NCI-H2171 (cell line): ENCODE measurements around the gene CEP89.
"Not testable (repeated sequence)": the region's sequence is repeated elsewhere in the genome, so short reads cannot be mapped to it uniquely, and the experiment has no call there.

ENCODE experiments used
- DNase-seq: peaks from one replicate; lab custom pipeline; 2025; lab: John Stamatoyannopoulos, UW

CEP89 gene

DNA sequence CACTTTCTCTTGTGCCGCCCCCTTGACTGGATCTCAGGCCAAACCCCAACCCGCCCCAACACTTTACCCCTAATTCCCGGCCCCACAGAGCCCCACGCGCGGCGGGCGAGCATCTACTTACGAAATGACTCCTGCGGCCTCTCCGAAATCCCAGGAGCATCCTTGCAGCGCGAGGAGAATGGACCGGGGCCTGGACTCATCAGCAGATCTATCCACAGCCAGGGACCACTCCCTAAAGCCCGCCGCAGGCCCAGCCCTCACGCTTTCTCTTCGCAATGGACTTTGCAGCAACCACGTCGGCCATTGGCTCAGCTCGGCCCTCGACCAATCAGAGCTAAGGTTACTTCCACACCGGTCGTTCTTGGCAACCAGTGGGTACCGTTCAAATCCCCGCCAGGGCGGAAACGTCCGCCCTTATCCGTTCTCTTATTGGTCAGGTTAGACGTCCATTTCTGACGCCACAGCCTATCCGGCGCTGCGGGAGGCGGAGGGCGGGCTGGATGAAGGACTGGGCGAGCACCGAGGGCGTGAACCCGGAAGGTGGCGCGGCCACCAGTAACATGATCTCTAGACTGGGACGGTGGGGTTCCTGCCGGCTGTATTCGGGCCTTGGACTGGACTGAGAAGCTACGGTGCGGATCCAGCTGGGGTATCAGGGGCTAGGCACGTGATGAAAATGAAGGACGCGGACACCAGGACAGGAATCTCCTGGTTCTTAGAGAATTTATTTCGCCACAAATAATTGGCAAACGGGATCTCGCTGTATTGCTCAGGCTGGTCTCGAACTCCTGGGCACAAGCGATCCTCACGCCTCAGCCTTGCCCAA lies at the start of gene CEP89, which contains the start of gene FAAP24:
Gene CEP89, minus strand, starts transcription at position 244 of the 826 bp plus-strand sequence. Its CDS starts 84 bp downstream, at position 160.
Gene FAAP24, plus strand, starts transcription at position 528 of the 826 bp plus-strand sequence. CDS start 955 bp downstream, outside the sequence.
- DNase-seq = peak; percentile 98

DNA sequence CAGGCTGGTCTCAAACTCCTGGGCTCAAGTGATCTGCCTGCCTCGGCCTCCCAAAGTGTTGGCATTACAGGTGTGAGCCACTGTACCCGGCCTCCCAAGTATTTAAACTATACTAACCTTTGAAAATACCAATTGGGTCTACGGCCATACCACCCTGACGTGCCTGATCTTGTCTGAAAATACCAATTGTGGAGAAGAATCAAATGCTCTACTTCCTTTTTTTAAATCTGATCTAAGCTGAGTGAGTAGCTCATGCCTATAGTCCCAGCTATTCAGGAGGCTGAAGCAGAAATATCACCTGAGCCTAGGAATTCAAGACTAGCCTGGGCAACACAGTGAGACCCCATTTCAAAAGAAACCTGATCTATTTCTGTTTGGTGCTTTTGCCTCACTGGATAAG lies 39.1 kb upstream of the CEP89 start:
- not testable (repeated sequence) for DNase-seq

DNA sequence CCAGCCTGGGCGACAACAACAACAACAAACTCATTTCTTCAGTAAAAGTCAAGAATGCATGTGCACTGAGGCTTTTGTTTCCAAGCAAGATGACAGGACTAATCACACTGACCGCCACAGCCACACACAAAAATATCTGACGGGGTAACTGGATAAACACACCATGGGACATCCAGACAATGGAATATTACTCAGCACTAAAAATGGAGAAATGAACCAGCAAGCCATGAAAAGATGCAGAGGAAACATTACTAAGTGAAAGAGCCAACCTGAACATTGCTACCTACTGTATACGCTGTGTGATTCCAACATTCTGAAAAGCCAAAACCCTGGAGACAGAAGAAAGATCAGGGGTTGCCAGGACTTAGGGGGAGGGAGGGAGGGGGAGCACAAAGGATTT lies 37.0 kb upstream of the CEP89 start:
- no peak for DNase-seq

DNA sequence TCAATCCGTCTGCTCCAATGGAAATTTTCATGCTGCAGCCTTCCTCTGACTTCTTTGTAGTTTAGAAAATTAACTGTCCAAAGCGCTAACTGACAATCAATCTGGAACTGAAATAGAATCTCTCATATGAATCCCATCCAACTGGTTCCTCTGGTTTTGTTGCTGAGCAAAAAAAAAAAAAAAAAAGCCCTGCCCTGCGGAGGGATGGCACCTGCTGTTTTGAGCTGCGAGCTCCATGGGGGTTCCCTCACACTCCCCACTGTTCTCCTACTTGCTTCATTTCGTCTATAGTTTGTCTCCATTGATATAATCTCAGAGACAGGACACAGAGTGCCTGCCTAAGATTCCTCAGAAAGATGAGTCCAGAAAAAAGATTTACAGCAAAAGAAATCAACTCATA lies 33.7 kb upstream of the CEP89 start:
- DNase-seq = peak; percentile 11

DNA sequence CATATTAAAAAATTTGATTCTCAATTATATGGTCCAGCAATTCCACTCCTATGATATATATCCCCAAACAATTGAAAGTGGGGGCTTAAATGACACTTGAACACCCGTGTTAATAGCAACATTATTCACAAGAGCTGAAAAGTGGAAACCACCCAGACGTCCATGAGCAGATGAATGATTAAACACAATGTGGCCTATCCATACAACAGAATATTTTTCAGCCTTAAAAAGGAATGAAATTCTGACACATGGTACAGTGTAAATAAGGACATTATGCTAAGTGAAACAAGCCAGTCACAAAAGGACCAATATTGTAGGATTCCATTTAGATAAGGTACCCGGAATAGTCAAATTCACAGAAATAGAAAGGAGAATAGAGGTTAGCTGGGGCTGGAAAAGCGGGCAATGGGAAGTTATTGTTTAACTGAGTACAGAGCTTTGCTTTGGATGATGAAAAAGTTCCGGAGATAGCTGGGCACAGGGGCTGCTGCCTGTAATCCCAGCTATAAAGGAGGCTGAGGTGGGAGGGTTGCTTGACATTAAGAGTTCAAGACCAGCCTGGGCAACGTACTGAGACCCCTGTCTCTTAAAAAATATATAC lies 31.8 kb upstream of the CEP89 start:
- DNase-seq = not testable (repeated sequence)

DNA sequence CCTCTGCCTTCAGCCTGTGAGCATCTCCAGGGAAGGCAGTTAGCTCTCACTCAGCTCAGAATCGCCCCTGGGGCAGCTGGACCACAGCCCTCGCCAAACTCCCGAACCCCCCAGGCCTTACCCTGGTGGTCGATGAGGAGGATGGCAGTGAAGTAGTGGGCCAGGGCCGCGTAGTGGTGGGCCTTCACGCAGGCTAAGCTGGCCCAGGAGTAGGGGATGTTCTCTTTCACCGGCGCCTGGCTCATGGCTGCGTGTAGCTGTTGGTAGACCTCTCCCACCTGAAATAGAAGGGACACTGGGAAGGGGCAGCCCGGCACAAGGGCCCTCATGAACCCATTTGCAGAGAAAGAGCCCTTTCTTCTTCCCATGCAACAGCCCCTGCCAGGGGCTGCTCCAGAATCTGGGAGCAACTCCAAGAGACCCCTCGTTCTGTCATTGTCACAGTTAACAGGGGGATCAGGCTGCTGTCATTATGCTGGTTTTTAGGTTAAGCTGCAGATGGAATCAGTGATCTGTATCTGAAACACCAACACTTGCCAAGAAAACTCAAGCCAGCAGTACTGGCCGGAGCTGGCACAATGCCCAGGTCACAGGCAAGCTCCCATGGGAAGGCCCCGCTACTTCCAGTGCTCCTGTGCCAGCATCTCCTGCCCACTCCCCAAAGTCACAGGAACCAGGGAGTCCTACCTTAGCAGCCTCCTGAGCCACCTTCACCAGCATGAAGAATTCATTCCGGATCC lies 30.5 kb upstream of the CEP89 start:
- DNase-seq = not testable (repeated sequence)

DNA sequence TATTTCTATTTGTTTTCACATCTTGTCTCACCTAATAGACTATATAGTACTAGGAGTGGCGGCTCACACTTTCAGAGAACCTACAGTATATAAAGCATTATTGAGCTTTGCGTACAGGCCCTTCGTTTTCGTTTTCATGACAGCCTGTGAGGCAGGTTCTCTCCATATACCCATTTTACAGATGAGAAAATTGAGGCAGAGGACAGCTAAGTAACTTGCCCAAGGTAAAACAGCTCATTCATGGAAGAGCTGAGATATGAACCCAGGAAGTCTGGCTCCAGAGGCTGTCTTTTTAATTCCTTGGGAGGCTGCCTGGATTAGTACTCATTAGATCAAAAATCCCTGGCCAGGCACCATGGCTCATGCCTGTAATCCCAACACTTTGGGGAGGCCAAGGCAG lies 29.2 kb upstream of the CEP89 start:
- no peak for DNase-seq

DNA sequence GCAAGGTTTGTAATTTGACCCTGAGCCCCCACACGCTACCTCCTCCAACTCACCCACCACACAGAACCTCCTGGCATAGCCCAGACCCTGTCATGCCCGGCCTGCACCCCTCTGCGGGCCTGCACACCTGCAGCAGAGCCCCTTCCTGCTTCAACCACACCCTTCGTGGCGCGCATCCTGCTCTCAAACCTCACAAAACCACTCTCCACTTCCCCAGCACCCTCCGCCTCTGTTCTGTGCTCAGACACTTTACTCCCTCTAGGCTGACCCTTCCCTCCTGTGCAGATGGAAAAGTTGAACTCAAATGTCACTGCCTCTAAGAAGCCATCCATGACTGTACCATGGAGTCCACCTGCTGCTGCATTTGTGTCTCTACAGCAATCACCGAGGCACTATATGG lies 28.8 kb upstream of the CEP89 start:
- DNase-seq = no peak

DNA sequence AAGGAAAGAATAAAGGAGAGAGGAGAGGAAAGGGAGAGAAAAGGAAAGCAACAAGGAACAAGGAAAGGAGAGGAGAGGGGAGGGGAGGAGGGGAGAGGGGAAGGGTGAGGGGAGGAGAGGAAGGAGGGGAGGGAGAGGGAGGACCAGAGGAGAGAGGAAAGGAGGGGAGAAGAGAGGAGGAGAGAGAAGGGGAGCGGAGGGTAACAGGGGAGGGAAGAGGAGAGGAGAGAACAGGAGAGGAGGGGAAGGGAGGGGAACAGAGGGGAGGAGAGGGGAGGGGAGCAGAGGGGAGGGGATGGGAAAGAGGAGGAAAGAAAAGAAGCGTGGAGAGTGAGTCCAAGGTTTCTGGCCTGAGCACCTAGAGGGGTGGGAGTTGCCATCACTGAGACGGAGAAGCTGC lies 27.0 kb upstream of the CEP89 start:
- no peak for DNase-seq

DNA sequence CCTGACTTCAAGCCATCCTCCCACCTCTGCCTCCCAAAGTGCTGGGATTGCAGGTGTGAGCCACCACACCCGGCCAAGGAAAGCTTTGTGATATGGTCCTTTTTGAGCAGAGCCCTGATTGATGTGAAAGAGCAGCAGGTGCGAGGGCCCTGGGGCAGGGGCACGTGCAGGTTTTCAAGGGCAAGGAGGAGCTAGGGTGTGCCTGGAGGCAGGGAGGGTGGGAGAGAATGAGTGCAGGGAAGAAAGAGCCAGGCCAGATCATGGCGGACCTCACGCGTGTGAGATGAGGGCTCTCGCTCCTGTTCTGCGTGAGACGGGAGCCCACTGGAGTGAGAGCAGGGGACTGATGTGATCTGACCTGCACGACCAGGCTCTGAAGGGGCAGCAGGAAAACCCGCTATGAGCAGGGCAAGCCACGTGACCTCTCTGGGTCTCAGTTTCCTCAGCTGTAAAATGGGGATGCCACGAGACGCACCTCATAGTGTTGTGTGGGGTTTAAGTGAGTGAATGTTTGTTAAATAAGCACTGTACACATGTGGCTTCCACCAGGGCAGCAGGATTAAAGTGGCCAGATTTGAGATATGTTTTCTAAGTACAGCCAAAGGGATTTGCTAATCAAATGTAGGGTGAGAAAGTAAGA lies 26.1 kb upstream of the CEP89 start:
- DNase-seq = no peak

DNA sequence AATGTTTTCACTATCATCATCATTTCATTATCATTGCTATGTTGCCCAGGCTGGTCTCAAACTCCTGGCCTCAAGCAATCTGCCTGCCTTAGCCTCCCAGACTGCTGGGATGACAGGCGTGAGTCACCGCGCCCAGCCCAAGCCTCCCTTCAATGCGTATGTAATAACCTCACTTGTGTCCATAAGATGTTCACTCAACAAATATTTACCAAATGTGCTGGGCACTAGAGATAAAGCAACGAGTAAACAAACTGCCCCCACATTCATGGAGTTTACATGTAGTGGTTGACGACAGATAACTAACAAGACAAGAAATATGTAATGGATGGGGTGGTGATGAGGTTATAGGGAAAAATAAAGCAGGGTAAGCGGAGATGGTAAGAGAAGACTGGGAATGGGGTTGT lies 25.3 kb upstream of the CEP89 start:
- not testable (repeated sequence) for DNase-seq

DNA sequence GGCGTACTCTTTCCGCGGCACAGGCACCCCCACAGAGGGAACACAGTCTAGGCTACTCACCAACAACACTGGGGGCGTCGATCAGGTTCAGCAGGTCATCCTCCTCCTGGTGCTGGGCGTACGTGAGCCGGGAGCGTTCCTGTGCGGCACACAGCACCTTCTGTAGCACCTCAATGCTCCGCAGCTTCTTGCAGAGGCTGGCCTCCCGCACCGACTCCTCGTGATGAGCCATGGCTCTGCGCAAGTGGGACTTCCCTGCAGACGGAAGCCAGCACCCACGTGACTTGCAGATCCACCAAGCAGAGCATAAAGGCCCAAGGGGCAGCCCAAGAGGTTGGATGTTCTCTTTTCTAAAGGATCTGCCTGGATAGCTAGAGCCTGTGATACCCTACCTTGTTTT lies 24.2 kb upstream of the CEP89 start:
- DNase-seq = not testable (repeated sequence)

DNA sequence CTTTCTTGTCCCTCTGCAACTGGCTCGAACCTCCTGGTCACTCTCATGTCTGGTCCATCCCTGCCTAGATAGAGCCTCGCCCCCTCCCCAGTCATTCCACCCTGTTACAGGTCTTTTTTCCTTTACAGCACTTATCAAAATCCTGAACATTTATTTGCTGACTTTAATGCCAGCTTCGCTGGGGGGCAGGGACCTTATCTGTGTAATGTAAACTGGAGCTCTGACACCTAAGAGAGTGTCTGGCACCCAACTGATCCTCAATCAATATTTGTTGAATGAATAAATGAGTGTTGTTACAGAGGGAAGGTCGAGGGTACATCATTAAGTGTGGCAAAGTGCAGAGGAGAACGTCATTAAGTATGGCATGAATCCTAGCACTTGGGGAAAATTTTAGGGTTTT lies 17.0 kb upstream of the CEP89 start:
- no peak for DNase-seq

DNA sequence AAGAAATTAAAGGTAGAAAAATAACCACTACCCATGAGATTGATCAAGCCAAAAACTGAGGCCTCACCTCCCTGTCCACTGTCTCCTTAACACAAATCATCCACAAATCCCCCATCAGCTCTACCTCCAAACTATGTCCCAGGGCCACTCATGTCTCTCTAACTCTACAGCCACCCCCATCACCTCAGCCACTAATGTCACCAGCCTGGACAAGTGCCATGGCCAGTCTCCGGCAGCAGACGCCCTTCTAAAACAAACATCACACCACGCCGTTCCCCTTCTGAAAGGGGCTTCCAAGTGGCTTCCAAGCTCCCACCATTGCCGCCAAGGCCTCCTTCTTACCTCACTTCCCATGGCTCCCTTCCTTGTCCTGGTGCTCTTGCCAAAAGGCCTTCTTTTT lies 16.5 kb upstream of the CEP89 start:
- DNase-seq = not testable (repeated sequence)

DNA sequence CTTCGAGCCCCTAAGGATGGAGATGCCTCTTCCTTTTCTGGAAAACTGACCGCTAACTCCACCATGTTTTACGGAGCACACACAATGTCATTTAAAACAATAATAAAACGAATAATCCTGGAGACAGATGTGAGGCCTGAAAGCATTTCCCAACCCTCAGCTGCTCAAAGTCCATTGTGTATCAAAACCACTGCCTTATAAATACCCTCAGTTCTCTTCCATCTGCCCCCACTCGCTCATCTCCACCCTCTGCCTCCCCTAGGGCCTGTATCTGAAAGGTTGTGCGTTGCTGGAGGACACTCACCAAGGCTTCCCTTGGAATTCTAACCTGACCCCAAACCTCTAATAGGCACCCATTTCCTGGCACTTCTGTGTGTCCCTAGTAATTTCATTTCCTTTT lies 10.7 kb upstream of the CEP89 start:
- not testable (repeated sequence) for DNase-seq

DNA sequence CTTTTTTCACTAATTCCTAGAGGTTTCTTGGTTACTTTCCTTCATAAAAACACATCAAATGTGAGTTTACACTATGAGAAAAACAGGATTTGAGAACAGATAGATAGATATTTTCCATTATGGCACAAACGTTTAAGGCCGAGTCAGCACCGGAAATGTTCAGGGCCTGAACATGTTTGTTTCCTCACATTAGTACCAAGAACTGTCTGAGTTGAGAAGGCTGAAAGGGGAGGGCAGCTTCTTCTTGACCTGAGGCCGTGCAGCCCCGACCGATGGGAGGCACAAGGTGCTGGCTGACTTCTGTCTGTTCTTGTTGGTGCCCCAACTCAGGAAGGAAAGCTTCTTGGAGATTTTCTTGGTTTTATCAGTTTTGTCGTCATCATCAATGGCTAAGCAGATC lies 8.0 kb upstream of the CEP89 start:
- DNase-seq = not testable (repeated sequence)

DNA sequence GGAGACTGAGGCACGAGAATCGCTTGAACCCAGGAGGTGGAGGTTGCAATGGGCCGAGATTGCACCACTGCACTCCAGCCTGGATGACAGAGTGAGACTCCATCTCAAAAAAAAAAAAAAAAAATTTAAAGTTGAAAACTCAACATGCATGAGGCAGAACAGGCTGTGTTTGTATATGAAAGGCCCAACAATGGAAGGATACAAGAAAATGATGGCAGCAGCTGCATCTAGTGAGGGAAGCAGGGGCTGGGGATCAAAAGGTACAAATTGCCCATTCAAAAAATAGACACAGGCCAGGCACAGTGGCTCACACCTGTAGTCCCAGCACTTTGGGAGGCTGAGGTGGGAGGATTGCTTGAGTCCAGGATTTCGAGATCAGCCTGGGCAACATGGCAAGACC lies 6.1 kb upstream of the CEP89 start:
- DNase-seq = not testable (repeated sequence)

DNA sequence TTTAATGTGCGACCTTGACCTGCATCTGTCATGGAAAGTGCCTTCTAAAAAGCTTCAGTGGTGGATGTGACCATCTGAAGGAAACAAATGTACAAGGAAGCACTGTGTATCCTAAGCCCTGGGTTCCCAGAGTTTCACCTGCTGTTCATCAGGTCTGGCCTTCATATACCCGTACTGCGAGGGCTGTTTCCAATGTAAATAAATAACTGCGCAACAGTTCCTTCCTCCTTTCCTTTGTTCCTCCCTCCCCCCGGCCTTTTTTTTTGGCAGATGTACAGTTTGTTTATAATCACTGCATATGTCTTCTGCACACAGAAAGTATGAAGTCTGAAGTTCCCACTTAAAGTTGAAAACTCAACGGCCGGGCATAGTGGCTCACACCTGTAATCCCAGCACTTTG lies 5.5 kb upstream of the CEP89 start:
- no peak for DNase-seq

DNA sequence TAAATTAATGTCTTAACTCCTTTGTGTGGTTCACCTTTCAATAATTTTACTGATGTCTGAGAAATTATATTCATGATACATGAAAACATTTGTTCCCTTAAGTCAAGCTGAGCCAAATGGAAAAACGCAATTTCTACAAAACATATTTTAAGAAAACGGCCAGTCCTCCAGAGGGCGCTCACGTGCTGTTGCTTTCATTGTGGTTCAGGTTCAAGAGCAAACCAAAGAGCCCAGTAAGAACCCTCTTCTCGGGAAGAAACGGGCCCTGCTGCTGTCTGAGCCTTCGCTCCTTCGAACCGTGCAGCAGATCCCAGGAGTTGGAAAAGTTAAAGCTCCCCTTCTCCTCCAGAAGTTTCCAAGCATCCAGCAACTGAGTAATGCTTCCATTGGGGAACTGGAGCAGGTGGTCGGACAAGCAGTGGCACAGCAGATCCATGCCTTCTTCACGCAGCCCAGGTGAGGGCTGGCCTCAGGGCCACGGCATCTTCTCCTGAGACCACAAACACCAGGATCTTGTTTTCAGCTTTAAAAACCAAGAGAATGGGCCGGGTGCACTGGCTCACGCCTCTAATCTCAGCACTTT lies 4.6 kb upstream of the CEP89 start:
- peak; percentile 28 for DNase-seq

DNA sequence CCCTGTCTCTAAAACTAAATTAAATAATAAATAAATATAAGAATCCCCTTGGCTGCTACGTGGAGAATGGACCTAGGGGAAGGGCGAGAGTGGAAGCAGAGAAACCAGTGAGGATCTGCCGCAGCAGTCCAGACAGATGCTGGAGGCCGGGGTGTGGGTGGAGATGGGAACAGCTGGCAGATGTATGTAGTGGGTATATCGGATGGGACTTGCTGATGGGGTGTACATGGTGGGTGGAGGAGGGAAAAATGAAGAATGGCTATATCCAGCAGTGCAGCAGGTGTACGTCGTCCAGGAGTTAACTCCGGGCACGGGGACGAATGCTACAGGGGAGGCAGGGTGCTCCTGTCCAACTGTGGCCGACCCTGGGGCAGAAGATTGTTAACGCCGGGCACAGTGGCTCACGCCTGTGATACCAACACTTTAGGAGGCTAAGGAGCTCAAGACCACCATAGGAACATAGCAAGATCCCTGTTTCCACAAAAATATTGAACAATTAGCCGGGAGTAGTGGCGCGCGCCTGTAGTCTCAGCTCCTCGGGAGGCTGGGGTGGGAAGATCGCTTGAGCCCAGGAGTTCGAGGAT lies 654 bp downstream of the CEP89 start:
- DNase-seq = no peak

DNA sequence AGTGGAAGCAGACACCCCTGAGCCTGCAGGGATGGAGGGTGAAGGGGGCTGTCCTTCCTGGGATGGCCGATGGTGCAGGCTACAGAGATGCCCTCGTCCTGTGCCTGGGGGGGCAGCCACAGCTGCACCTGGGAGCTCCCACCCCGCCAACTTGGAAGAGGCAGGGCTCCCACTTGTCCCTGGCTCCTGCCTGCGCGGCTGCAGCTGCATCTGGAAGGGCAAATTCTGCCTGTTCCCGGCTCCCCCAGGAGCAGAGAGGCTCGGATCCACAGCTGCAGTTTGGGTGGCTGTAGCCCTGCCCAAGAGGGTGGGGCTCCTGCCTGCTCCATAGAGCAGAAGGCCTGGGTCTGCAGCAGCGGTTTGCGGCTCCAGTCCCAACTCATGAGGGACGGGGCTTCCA lies 2.2 kb downstream of the CEP89 start:
- DNase-seq = no peak

DNA sequence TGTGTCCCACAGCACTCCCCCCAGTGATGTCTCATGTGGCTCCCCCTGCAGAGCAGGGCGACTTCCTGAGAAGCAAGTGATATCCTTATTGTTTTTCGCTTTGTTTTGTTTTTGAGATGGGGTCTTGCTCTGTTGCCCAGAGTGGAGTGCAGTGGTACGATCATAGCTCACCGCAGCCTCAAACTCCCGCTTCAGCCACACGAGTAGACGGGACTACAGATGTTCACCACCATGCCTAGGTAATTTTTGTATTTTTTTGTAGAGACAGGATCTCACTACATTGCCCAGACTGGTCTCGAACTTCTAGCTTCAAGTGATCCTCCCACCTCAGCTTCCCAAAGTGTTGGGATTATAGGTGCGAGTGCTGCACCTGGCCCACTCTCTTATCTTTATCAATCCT lies 5.0 kb downstream of the CEP89 start:
- DNase-seq = no peak
